ENCODE results near the gene CLIC4.
"Not testable (repeated sequence)": the region's sequence is repeated elsewhere in the genome, so short reads cannot be mapped to it uniquely, and the experiment has no call there.

- TF ChIP-seq POLR2A (IDR thresholded peaks at IDR 0.05); CTCF (IDR thresholded peaks at IDR 0.05 in 8 of 11, conservative IDR thresholded peaks at IDR 0.05 in 3 of 11); POLR2AphosphoS5 (IDR thresholded peaks at IDR 0.05): not testable (repeated sequence)
Observed at GRCh38 chr1:24733342-24733741, 11.9 kb upstream of the CLIC4 start.

Measured in spleen (tissue), 7 donors.